ENCODE measurements around the gene MRPS18C. TPM values are rescaled to one million over a fixed set of nuclear protein-coding genes. Genes with fewer than 3 reads are reported as not detected.

Gene MRPS18C
- total RNA-seq, 1 experiment from 2014 or later: 93.0 TPM

DNA sequence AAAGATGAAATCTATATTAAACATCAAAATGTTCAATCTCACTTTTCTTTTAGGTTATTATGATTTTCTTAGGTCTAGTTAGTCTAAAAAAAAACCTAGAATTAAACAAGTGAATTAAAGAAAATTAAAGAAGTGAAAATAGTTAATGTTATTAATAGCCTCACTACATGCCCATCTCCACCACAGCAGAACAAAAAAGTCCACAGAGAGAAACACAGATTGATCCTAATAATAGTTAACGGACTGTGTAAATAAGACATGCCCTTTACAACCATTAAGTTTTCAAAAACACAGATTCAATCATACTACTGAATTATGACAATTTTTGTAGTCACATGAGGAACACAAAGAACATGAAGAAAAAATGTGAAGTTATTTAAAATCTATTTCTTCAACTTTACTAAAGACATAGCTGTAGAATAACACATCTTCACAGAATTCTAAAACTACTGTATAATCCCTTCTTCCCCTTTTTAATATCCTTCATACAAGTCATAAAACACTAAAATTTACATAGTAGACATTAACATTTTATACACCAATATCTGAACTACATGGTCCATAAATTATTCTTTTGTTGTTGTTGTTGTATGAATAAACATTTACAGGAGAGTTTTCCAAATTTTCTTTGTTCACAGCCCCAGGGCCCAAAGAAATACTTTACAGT is 15.6 kb upstream of the MRPS18C start:
- POLR2A ChIA-PET: interaction anchor here (2.5 kb wide), 1 partner anchor 15 kb away, joined by 11 read pairs; the partner anchor contains the start of genes HELQ and MRPS18C
- no peak for DNase-seq (ENCODE audit: unreplicated experiment)
- CTCF ChIA-PET: interaction anchor here (1.2 kb wide), 1 partner anchor 10 kb away, joined by 3 read pairs; no protein-coding TSS in a partner anchor
- Mint-ChIP-seq H3K27me3 (ENCODE audit: insufficient read depth, unreplicated experiment) (no peaks in the 10 kb centered on the region), H3K4me3 (ENCODE audit: unreplicated experiment) (no peak overlapping the region), H3K9me3 (ENCODE audit: unreplicated experiment) (no peaks in the 10 kb centered on the region), H3K4me1 (ENCODE audit: insufficient read depth, unreplicated experiment) (no peaks in the 10 kb centered on the region), H3K27ac (ENCODE audit: low read depth, unreplicated experiment) (no peak overlapping the region), H3K36me3 (ENCODE audit: insufficient read depth, unreplicated experiment) (peaks cover 71% of the 10 kb centered on the region)
- TF ChIP-seq, protein P1, sequence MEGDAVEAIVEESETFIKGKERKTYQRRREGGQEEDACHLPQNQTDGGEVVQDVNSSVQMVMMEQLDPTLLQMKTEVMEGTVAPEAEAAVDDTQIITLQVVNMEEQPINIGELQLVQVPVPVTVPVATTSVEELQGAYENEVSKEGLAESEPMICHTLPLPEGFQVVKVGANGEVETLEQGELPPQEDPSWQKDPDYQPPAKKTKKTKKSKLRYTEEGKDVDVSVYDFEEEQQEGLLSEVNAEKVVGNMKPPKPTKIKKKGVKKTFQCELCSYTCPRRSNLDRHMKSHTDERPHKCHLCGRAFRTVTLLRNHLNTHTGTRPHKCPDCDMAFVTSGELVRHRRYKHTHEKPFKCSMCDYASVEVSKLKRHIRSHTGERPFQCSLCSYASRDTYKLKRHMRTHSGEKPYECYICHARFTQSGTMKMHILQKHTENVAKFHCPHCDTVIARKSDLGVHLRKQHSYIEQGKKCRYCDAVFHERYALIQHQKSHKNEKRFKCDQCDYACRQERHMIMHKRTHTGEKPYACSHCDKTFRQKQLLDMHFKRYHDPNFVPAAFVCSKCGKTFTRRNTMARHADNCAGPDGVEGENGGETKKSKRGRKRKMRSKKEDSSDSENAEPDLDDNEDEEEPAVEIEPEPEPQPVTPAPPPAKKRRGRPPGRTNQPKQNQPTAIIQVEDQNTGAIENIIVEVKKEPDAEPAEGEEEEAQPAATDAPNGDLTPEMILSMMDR (IDR thresholded peaks at IDR 0.05; ENCODE audit: unreplicated experiment): no peak
- no TSS peak for BruUV-seq (replicated peaks)
- intact Hi-C loops (cut with micrococcal nuclease): no loop called here

DNA sequence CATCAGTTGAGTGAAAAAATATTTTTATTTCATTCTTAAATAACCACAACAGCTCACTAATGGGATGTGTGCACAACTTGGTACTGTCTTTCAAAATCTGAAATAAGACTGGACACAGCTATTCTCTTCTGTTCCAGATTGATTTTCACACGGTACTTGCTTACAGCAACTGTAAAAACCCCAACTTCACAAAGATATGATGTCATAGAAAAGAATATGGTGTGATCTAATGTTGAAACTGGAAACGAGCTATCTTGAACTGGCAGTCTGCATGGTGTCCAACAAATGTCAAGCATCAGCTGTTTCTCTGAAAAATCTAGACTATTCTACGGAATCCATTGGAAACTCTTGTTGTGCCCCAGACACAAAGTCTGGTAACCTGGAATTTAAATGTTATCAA is 15.0 kb upstream of the MRPS18C start:
- DNase-seq (ENCODE audit: unreplicated experiment): no peak
- Mint-ChIP-seq H3K27me3 (ENCODE audit: insufficient read depth, unreplicated experiment) (no peaks in the 10 kb centered on the region), H3K27ac (ENCODE audit: low read depth, unreplicated experiment) (no peak overlapping the region), H3K36me3 (ENCODE audit: insufficient read depth, unreplicated experiment) (peaks cover 74% of the 10 kb centered on the region), H3K4me1 (ENCODE audit: insufficient read depth, unreplicated experiment) (no peaks in the 10 kb centered on the region), H3K4me3 (ENCODE audit: unreplicated experiment) (no peak overlapping the region), H3K9me3 (ENCODE audit: unreplicated experiment) (no peaks in the 10 kb centered on the region)
- POLR2A ChIA-PET: interaction anchor here (2.5 kb wide), 1 partner anchor 14 kb away, joined by 11 read pairs; the partner anchor contains the start of genes HELQ and MRPS18C
- BruUV-seq (replicated peaks): no TSS peak
- CTCF ChIA-PET: interaction anchor here (0.6 to 1.2 kb wide), 3 partner anchors 10 to 167 kb away, joined by 3 to 4 read pairs (median 3); no protein-coding TSS in a partner anchor
- TF ChIP-seq, protein P1 (IDR thresholded peaks at IDR 0.05; ENCODE audit: unreplicated experiment): no peak
- intact Hi-C loops (cut with micrococcal nuclease): no loop called here

- POLR2A ChIA-PET: no interaction called here
- H3K36me3 Mint-ChIP-seq (ENCODE audit: insufficient read depth, unreplicated experiment): peaks cover 52% of the 10 kb centered on the region
- CTCF ChIA-PET: no interaction called here
- H3K4me3 Mint-ChIP-seq (ENCODE audit: unreplicated experiment): no peak overlapping the region
- no peak for DNase-seq (ENCODE audit: unreplicated experiment)
- intact Hi-C loops (cut with micrococcal nuclease): no loop called here
- H3K27ac Mint-ChIP-seq (ENCODE audit: low read depth, unreplicated experiment): no peak overlapping the region
- no peaks in the 10 kb centered on the region for H3K9me3 Mint-ChIP-seq (ENCODE audit: unreplicated experiment)
- no peaks in the 10 kb centered on the region for H3K27me3 Mint-ChIP-seq (ENCODE audit: insufficient read depth, unreplicated experiment)
- no TSS peak for BruUV-seq (replicated peaks)
- H3K4me1 Mint-ChIP-seq (ENCODE audit: insufficient read depth, unreplicated experiment): peaks cover 10% of the 10 kb centered on the region
- TF ChIP-seq, protein P1 (IDR thresholded peaks at IDR 0.05; ENCODE audit: unreplicated experiment): no peak
These were observed 6.8 kb upstream of the MRPS18C start for GRCh38 chr4:83449009-83449408.

- no peaks in the 10 kb centered on the region for H3K9me3 Mint-ChIP-seq (ENCODE audit: unreplicated experiment)
- H3K36me3 Mint-ChIP-seq (ENCODE audit: insufficient read depth, unreplicated experiment): peaks cover 67% of the 10 kb centered on the region
- H3K27me3 Mint-ChIP-seq (ENCODE audit: insufficient read depth, unreplicated experiment): no peaks in the 10 kb centered on the region
- H3K4me3 Mint-ChIP-seq (ENCODE audit: unreplicated experiment): peak overlapping the region; percentile 98
- DNase-seq (ENCODE audit: unreplicated experiment): peak; percentile 4
- peak overlapping the region; percentile 100 for H3K27ac Mint-ChIP-seq (ENCODE audit: low read depth, unreplicated experiment)
- TF ChIP-seq, protein P1 (IDR thresholded peaks at IDR 0.05; ENCODE audit: unreplicated experiment): no peak
- intact Hi-C loops (cut with micrococcal nuclease): loop anchor here (1.0 kb wide), 3 partner anchors 92 to 170 kb away; partner anchors contain the start of genes COQ2 and HPSE
- H3K4me1 Mint-ChIP-seq (ENCODE audit: insufficient read depth, unreplicated experiment): peaks cover 17% of the 10 kb centered on the region
- ChIA-PET POLR2A (interaction anchor here (0.6 to 4.3 kb wide), 21 partner anchors 10 to 569 kb away, joined by 3 to 22 read pairs (median 5); partner anchors contain the start of genes ABRAXAS1, COQ2 and HPSE), CTCF (interaction anchor here (0.7 to 1.7 kb wide), 4 partner anchors 76 to 170 kb away, joined by 4 to 5 read pairs (median 4); partner anchors contain the start of gene COQ2)
- no TSS peak for BruUV-seq (replicated peaks)
These were observed 1.2 kb upstream of the MRPS18C start for GRCh38 chr4:83454686-83455085.

All from MCF 10A (cell line).